ENCODE measurements around the gene RPL41. TPM values are rescaled to one million over a fixed set of nuclear protein-coding genes. Genes with fewer than 3 reads are reported as not detected.
"Not testable (repeated sequence)": the region's sequence is repeated elsewhere in the genome, so short reads cannot be mapped to it uniquely, and the experiment has no call there.

The RPL41 gene
- total RNA-seq, 1 donor, result 5,493 TPM

DNA sequence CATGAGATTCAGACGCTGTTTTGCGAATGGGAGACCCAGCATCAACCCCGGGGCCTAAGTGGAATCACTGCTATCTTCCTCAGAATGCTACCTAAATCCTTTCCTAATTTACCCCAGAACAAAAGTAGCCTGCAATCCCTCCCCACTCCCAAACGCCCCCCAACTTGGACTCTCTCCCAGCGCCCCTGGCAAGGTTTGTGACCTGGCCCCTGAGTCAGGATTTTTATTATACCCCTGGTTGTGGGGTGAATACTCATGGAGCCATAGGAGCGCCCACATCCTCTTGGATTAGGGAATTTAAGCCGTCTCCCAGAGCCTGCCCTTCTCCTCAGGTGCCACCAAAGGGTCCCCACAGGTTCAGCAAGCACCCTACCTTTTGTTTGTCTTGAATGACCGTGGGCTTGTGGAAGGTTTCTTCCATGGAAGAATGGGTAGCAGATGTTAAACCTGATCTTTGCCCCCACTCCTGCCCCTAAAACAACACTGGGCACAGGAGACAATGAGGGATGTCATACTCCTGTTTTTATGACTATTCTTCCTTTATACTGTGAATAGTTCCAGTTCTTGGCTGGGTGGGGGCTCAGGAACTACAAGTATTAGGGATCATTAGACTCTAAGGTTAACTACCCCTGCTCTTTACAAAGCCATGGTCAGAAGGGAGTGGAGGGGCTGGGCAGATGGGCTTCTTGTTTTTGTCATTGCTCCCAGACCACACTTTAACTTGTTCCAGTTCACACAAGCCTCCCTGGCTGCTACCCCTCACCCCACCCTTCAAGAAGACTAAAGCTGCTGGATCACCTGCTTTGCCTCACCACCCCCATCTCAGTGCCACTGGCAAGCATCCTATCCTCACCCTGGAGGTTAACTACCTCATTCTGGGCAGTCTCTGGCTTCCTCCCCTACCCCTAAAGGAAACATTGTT is 36.6 kb downstream of the RPL41 start:
- Histone ChIP-seq H3K27me3 (ENCODE audit: insufficient read depth, low read length) (no peaks in the 10 kb centered on the region), H3K4me1 (ENCODE audit: insufficient read depth, low read length) (peaks cover 45% of the 10 kb centered on the region), H3K4me3 (ENCODE audit: low read length) (peak overlapping the region; percentile 71), H3K9me3 (ENCODE audit: low read depth, low read length) (no peaks in the 10 kb centered on the region)

DNA sequence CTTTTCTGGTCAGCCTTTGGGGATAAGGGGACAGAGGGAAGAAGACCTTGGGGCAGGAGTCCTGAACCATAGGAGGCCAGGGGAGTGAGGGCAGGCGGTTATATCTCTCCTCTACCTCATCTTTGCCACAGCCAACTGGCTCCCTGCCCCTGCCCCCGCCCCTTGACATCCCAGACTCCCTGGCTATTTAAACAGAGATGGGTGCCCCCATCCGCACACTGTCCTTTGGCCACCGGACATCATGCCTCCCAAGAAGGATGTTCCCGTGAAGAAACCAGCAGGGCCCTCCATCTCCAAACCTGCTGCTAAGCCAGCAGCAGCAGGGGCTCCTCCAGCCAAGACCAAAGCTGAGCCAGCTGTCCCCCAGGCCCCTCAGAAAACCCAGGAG is 37.2 kb downstream of the RPL41 start:
- H3K4me3 ChIP-seq (ENCODE audit: low read length), result no peak overlapping the region
- H3K27me3 ChIP-seq (ENCODE audit: insufficient read depth, low read length), result no peaks in the 10 kb centered on the region
- H3K4me1 ChIP-seq (ENCODE audit: insufficient read depth, low read length), result peaks cover 45% of the 10 kb centered on the region
- no peaks in the 10 kb centered on the region for H3K9me3 ChIP-seq (ENCODE audit: low read depth, low read length)

DNA sequence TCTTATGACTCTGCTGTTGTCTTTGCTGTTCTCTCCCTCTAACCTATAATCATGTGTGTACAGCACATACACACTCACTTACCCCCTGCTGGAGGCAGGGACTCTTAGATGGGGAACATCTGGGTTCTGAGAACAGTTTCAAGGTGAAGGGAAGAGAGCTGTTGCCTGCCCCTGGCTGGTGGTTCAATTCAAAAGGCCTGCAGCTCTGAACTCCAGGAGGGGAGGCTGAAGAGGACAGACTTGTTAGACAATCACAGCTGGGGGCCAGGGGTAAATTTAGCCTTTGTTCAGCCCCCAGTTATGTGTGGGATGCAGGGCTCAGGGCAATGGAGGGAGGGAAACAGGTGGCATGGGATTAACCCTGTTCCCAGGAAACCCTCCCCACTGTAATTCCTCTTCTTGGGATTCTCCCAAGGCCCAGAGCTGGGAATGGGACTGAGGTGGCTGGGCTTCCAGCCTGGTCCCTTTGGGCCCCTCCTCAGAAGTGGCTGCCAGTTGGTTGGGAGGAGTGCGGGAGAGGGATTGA is 37.9 kb downstream of the RPL41 start:
- Histone ChIP-seq H3K4me3 (ENCODE audit: low read length) (no peak overlapping the region), H3K9me3 (ENCODE audit: low read depth, low read length) (no peaks in the 10 kb centered on the region), H3K4me1 (ENCODE audit: insufficient read depth, low read length) (peaks cover 49% of the 10 kb centered on the region), H3K27me3 (ENCODE audit: insufficient read depth, low read length) (no peaks in the 10 kb centered on the region)

DNA sequence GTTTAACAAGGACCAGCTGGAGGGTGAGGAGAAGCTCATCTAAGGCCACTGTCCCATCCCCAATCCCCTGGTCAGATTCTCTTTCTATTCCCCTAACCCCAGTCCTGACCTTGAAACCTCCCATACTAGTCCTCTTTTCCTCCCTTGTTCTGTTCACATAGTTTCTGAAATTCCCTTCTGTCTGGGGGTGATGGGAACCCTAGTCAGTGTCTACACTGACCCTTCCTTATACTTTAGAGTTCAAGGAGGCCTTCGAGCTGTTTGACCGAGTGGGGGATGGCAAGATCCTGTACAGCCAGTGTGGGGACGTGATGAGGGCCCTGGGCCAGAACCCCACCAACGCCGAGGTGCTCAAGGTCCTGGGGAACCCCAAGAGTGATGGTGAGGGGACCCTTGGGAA is 38.4 kb downstream of the RPL41 start:
- Histone ChIP-seq H3K9me3 (ENCODE audit: low read depth, low read length) (no peaks in the 10 kb centered on the region), H3K4me3 (ENCODE audit: low read length) (no peak overlapping the region), H3K4me1 (ENCODE audit: insufficient read depth, low read length) (peaks cover 54% of the 10 kb centered on the region), H3K27me3 (ENCODE audit: insufficient read depth, low read length) (no peaks in the 10 kb centered on the region)

DNA sequence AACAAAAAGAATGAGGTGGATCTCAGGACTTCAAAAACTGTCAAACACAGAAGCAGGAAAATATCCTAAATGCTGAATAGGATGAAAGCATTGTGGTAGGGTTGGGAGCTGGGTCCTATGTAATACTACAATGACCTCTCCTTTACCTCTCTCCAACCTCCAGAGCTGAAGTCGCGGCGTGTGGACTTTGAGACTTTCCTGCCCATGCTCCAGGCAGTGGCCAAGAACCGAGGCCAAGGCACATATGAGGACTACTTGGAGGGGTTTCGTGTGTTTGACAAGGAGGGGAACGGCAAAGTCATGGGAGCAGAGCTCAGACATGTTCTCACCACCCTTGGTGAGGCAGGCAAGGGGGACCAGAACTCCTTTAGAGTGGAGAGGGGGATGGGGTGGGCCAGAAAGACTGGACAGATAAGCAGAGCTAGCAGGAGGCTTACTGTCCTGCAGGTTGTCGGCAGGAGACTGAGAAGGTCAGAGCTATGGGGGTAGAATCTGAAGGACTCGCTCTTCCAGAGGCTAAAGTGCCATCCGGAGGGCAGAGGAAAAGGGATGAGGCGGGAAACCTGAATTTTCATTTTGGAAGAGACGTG is 38.9 kb downstream of the RPL41 start:
- H3K9me3 ChIP-seq (ENCODE audit: low read depth, low read length), result no peaks in the 10 kb centered on the region
- H3K4me1 ChIP-seq (ENCODE audit: insufficient read depth, low read length), result peaks cover 55% of the 10 kb centered on the region
- H3K27me3 ChIP-seq (ENCODE audit: insufficient read depth, low read length), result no peaks in the 10 kb centered on the region
- H3K4me3 ChIP-seq (ENCODE audit: low read length), result no peak overlapping the region

DNA sequence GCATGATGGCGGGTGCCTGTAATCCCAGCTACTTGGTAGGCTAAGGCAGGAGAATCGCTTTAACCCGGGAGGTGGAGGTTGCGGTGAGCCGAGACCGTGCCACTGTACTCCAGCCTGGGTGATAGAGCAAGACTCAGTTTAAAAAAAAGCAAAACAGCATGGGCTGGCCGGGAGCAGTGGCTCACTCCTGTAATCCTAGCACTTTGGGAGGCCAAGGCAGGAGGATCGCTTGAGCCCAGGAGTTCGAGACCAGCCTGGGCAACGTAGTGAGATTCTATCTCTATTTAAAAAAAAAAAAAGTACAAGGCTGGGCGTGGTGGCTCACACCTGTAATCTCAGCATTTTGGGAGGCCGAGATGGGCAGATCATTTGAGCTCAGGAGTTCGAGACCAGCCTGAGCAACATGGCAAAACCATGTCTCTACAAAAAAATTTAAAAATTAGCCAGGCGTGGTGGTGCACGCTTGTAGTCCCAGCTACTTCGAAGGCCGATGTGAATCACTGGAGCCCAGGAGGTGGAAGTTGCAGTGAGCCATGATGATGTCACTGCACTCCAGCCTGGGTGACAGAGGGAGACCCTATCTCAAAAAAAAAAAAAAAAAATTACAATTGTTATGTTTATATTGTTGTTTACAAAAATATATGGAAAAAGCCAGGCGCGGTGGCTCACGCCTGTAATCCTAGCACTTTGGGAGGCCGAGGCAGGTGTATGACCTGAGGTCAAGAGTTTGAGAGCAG is 40.2 kb downstream of the RPL41 start:
- not testable (repeated sequence) for H3K9me3 ChIP-seq (ENCODE audit: low read depth, low read length); H3K27me3 ChIP-seq (ENCODE audit: insufficient read depth, low read length)
- Histone ChIP-seq H3K4me1 (ENCODE audit: insufficient read depth, low read length) (peaks cover 52% of the 10 kb centered on the region), H3K4me3 (ENCODE audit: low read length) (peak overlapping the region; percentile 99)

DNA sequence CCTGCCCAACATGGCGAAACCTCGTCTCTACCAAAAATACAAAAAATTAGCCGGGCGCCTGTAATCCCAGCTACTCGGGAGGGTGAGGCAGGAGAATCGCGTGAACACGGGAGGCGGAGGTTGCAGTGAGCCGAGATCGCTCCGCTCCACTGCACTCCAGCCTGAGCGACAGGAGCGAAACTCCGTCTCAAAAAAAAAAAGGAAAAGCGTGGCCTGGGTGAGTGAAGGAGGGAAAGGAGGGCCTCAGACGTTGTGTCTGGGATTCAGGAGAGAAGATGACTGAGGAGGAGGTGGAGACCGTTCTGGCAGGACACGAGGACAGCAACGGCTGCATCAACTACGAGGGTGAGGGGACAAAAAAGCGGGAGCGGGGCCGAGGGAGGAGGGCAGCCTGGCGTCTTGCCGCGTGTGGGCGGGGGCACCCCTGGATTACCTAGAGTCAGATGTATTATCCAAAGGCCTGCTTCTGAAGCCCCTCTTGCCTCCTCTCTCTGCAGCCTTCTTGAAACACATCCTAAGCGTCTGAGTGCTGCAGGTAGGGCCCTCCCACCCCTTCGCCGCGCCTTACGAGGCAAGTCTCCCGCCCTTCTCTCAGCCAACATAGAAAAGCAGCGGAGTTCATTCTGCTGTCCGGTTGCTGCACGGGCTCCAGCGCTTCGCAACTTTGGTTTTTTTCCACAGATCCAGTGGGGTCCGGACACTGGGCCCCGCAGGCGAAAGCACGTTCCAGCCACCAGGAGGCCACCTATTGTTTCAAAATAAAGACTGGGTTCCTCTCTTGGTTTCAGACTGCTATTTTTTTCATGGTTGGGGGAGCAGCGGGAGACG is 41.0 kb downstream of the RPL41 start:
- peak overlapping the region; percentile 99 for H3K4me3 ChIP-seq (ENCODE audit: low read length)
- no peaks in the 10 kb centered on the region for H3K9me3 ChIP-seq (ENCODE audit: low read depth, low read length)
- peaks cover 49% of the 10 kb centered on the region for H3K4me1 ChIP-seq (ENCODE audit: insufficient read depth, low read length)
- no peaks in the 10 kb centered on the region for H3K27me3 ChIP-seq (ENCODE audit: insufficient read depth, low read length)

DNA sequence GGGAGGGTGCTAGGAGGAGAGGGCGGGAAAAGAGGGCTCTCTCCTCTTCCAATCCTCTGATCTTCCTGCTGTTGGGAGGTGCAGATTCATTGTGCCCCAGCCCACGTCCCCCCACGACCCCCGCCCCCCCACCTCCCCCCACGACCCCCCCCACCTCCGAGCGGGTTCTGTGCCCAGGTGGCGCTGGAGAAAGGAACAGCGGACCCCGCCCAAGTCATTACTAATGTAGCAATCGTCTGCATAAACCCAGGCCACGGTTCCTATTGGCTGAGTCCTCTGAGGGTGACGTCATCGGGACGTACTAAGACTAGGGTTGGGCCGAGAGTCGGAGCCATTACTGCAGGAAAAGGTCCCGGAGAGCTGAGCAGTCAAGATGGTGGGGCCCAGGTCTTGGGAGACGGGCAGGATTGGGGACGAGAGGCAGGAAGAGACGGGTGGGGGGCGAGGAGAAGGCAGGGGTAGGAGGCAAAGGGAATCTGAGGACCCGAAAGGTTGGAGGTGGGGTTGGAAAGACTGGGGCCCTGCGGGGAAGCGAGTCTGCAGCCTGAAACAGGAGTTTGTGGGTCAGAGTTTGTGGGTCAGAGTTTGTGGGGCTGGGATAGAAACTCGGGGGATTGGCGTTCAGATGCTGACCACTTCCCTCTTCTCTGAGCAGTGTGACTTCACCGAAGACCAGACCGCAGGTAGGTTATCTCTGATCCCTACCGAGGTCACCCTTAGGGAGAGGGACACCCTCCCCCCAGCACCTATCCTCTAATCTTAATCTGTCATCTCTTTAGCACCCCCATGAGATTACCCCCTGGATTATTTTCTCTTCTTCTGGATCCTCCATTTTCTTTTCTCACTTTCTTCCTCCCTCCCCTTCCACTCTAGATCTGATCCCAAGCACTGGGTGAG is 41.8 kb downstream of the RPL41 start, which contains the start of gene MYL6:
Gene MYL6, plus strand, starts transcription at position 331 of the 897 bp plus-strand sequence. Its CDS starts 43 bp downstream, at position 374.
- Histone ChIP-seq H3K4me1 (ENCODE audit: insufficient read depth, low read length) (peaks cover 40% of the 10 kb centered on the region), H3K4me3 (ENCODE audit: low read length) (peak within 1 kb of the TSS; percentile 99)

DNA sequence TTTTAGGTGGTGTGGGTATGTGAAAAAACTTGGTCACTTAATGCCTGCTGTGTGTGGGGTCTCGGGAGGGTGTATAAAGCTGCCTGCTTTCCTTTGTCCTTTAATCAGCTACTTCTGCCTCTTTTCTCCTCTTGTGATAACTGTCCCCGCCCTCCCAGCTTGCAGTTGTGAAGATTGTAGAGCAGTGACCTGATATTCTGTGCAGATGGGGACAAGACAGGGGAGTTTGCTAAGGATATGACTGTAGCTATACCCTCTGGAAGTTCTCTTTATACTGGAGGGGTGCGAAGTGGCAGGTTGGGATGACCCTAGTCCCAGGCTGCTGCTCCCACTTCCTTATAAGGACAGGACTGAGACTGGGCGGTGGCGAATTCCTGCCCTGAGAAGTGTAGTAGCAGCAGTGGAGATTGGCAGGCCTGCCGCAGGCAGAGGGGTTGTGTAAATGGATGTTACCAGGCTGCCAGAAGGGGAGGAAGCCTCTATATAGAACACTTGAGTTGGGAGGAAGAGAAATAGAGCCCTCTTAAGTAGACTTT is 42.6 kb downstream of the RPL41 start:
- Histone ChIP-seq H3K27me3 (ENCODE audit: insufficient read depth, low read length) (no peaks in the 10 kb centered on the region), H3K4me3 (ENCODE audit: low read length) (peak overlapping the region; percentile 99), H3K9me3 (ENCODE audit: low read depth, low read length) (no peaks in the 10 kb centered on the region), H3K4me1 (ENCODE audit: insufficient read depth, low read length) (peaks cover 37% of the 10 kb centered on the region)

More for the DNA sequence above, 41.8 kb downstream of the RPL41 start, which contains the start of gene MYL6:
- Histone ChIP-seq H3K27me3 (ENCODE audit: insufficient read depth, low read length) (no peaks in the 10 kb centered on the region), H3K9me3 (ENCODE audit: low read depth, low read length) (no peaks in the 10 kb centered on the region)

DNA sequence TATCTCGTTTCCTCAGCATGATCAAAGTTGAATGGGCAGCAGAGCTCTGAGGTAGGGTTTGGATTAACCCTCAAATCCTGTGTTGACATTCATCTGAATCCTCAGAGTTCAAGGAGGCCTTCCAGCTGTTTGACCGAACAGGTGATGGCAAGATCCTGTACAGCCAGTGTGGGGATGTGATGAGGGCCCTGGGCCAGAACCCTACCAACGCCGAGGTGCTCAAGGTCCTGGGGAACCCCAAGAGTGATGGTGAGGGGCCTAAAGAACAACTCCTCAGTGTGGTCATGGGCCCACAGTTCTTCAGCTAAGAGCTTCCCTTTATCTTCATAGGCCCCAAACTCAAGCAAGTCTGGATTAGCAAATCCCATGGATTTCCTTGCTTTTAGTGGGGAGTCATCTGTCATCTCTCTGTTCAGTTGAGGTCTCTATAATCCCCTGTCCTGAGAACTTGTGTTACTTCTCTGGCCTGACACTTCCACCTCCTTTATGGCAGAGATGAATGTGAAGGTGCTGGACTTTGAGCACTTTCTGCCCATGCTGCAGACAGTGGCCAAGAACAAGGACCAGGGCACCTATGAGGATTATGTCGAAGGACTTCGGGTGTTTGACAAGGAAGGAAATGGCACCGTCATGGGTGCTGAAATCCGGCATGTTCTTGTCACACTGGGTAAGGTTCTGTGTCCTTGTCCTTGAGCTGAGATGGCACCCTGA is 43.2 kb downstream of the RPL41 start:
- H3K4me1 ChIP-seq (ENCODE audit: insufficient read depth, low read length), result peaks cover 37% of the 10 kb centered on the region
- H3K4me3 ChIP-seq (ENCODE audit: low read length), result peak overlapping the region; percentile 99

DNA sequence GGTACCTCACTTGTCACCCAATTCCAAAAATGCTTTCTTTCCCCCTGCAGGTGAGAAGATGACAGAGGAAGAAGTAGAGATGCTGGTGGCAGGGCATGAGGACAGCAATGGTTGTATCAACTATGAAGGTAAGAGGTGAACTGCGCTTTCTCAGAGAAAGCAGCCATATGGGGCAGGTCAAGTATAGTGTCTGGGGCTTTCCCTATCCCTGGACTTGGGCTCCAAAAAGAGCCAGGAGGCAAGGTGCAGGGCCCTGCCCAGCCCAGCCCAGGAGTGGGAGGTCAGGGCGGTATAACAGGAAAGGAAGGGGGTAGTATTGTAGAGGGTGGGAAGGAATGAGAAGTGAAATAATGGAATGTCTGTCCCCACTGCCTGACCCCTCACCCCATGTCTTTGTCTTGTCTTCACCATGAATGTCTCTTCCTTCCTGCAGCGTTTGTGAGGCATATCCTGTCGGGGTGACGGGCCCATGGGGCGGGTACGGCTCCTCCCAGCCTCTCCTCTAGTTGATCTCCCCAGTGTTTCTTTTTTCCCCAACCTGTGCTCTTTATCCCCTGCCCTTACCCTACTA is 43.8 kb downstream of the RPL41 start:
- peaks cover 37% of the 10 kb centered on the region for H3K4me1 ChIP-seq (ENCODE audit: insufficient read depth, low read length)

More for the DNA sequence above, 43.2 kb downstream of the RPL41 start:
- Histone ChIP-seq H3K27me3 (ENCODE audit: insufficient read depth, low read length) (no peaks in the 10 kb centered on the region), H3K9me3 (ENCODE audit: low read depth, low read length) (no peaks in the 10 kb centered on the region)

DNA sequence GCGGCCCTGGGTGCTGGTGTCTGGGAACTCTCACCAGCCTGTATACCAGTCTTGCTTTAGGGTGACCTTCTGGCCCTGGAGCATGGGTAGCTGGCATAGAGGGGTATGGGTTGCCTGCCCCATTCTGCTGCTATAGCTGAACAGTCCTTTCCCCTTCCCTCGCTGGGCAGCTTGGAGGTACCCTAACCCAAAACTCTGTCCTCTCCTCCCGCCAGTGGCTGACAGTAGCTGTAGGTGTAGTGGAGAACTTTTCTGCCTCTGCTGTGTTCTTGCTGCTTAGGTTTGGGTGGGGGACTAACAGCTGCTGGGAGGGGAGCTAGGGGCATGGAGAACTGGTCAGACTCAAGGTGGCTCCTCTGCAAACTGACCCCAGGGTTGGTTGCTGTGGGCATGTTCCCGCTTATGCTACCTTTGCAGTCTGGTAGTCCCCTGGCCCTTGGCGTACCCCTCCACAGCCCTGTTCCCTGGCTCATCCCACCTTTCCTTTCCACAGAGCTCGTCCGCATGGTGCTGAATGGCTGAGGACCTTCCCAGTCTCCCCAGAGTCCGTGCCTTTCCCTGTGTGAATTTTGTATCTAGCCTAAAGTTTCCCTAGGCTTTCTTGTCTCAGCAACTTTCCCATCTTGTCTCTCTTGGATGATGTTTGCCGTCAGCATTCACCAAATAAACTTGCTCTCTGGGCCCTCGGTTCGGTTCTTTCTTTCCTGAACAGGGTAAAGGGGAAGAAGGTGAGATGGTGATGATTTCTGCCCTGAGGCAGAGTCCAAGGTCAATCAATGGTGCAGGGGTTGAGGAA is 44.7 kb downstream of the RPL41 start:
- Histone ChIP-seq H3K27me3 (ENCODE audit: insufficient read depth, low read length) (no peaks in the 10 kb centered on the region), H3K4me3 (ENCODE audit: low read length) (no peak overlapping the region), H3K4me1 (ENCODE audit: insufficient read depth, low read length) (peaks cover 37% of the 10 kb centered on the region), H3K9me3 (ENCODE audit: low read depth, low read length) (no peaks in the 10 kb centered on the region)

More for the DNA sequence above, 43.8 kb downstream of the RPL41 start:
- H3K27me3 ChIP-seq (ENCODE audit: insufficient read depth, low read length), result no peaks in the 10 kb centered on the region
- peak overlapping the region; percentile 99 for H3K4me3 ChIP-seq (ENCODE audit: low read length)
- H3K9me3 ChIP-seq (ENCODE audit: low read depth, low read length), result no peaks in the 10 kb centered on the region

Measured in mononuclear cell (primary cell).